ENCODE data around the gene S100A10.

DNA sequence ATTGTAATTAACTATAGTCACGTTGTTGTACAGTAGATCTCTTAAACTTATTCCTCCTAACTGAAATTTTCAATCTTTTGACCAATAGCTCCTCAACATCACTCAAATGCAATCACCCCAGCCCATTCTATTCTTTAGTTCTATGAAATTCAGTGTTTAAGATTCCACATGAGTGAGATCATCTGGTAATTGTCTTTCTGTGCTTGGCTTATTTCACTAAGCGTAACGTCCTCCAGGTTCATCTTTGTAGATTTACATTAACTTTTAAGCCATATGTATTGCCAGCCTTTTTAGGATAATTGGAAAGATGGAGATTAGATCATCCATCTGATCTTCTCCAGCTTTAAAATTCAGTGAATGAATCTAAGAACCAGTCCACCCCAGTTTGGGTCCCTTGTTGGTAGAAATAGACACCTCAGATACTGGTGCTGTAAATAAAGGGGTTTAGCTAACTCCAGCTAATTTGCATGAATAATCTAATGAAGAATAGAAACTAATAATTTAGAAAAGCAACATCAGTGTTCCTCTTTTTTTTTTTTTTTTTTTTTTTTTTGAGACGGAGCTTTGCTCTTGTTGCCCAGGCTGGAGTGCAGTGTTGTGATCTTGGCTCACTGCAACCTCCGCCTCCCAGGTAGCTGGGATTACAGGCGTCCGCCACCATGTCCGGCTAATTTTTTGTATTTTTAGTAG is 7.0 kb downstream of the S100A10 start:
- TF ChIP-seq, protein P1, sequence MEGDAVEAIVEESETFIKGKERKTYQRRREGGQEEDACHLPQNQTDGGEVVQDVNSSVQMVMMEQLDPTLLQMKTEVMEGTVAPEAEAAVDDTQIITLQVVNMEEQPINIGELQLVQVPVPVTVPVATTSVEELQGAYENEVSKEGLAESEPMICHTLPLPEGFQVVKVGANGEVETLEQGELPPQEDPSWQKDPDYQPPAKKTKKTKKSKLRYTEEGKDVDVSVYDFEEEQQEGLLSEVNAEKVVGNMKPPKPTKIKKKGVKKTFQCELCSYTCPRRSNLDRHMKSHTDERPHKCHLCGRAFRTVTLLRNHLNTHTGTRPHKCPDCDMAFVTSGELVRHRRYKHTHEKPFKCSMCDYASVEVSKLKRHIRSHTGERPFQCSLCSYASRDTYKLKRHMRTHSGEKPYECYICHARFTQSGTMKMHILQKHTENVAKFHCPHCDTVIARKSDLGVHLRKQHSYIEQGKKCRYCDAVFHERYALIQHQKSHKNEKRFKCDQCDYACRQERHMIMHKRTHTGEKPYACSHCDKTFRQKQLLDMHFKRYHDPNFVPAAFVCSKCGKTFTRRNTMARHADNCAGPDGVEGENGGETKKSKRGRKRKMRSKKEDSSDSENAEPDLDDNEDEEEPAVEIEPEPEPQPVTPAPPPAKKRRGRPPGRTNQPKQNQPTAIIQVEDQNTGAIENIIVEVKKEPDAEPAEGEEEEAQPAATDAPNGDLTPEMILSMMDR (IDR thresholded peaks at IDR 0.05; ENCODE audit: borderline replicate concordance, extremely low read depth, low read length, poor library complexity, severe bottlenecking): no peak
- no peak for TF ChIP-seq EZH2 (IDR thresholded peaks at IDR 0.05; ENCODE audit: borderline replicate concordance, low read depth, low read length, severe bottlenecking)
